ENCODE data around the gene TMEM179.

The TMEM179 gene

DNA sequence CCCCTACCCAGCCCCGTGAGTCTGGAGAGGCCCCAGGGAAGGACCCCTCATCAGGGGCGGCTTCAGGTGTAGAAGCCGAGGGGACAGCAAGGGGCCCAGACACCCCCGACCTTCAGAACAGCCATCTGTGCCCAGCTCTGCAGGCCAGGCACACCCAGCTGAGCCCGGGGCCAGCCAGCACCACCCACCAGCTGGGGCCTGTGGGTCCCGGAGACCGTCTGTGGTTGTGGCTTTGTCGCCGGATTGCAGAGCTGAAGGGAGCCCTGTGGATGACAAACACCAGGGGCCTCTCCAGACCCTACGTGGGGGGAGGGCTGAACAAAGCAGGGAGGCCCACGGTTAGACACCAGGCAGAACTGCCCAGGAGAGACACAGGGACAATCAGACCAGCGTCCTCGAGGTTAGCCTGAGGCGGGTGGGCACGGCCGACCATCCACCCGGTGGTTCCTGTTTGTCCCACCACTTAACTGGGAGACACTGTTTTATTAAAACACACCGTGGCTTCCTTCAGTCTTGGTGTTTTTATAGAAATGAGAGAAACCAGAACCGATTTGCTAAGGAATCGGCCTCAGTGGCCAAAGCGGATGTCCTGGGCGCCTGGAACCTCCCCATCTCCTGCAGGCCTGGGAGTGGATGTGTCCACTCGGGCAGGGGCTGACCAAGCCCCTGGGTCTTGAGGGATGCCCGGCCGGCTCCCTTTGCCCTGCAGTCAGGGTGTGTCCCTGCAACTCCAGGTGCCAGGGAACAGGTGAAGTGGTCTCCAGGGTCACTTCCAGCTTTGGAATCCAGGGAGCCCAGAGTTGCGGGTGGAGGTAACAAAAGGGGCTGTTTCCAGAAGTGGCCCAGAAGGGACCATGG, 15.0 kb downstream of the TMEM179 start:
- TF ChIP-seq, protein P1, sequence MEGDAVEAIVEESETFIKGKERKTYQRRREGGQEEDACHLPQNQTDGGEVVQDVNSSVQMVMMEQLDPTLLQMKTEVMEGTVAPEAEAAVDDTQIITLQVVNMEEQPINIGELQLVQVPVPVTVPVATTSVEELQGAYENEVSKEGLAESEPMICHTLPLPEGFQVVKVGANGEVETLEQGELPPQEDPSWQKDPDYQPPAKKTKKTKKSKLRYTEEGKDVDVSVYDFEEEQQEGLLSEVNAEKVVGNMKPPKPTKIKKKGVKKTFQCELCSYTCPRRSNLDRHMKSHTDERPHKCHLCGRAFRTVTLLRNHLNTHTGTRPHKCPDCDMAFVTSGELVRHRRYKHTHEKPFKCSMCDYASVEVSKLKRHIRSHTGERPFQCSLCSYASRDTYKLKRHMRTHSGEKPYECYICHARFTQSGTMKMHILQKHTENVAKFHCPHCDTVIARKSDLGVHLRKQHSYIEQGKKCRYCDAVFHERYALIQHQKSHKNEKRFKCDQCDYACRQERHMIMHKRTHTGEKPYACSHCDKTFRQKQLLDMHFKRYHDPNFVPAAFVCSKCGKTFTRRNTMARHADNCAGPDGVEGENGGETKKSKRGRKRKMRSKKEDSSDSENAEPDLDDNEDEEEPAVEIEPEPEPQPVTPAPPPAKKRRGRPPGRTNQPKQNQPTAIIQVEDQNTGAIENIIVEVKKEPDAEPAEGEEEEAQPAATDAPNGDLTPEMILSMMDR (IDR thresholded peaks at IDR 0.05; ENCODE audit: extremely low read depth, missing control alignments), result no peak
- DNase-seq (ENCODE audit: low spot score), result no peak

DNA sequence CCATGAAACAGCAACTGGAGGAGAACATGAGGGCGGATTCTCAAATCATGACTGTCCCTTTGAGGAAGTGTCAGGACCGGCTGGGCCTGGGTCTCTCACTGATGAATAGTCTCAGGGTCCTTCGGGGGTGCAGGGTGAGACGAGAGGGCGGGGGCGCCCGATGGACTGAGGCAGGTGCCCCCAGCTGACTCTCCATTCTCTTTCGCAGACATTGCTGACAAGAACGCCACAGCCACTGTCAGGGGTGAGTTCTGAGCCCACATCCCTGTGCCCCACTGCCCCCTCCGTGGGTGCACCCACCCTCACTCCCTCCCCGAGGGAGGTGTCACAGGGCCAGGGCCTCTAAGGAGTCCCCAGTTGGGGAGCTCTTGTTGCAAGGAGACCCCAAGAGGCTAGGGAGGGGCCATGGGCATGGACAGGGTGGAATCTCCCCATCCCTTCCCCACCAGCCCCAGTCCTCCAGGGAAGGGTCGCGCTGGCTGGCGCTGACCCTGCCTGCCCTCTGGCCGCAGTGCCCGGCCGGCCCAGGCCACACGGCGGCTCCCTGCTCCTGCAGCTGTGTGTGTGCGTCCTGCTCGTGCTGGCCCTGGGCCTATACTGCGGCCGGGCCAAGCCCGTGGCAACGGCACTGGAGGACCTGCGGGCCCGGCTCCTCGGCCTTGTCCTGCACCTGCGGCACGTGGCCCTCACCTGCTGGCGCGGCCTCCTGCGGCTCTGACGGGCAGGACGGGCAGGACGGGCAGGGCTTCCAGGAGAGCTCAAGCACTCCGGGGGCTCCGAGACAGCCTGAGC, 16.3 kb downstream of the TMEM179 start:
- TF ChIP-seq, protein P1 (IDR thresholded peaks at IDR 0.05; ENCODE audit: extremely low read depth, missing control alignments), result no peak
- DNase-seq (ENCODE audit: low spot score), result no peak

DNA sequence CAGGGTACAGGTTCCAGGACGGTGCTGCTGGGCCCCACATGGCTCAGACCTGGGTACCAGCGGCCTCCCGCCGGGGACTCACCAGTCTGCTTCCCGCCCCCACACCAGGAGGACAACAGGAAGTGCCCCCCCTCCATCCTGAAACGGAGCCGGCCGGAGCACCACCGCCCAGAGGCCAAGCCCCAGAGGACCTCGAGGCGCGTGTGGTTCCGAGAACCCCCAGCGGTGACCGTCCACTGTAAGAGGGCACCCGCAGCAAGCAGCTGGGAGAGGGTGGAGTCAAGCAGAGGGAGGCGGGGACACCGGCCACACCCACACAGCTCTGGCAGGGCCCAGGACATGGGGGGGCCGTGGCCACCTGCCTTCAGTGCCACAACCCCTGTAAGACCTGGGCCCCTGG, 16.9 kb downstream of the TMEM179 start:
- DNase-seq (ENCODE audit: low spot score), result no peak
- TF ChIP-seq, protein P1 (IDR thresholded peaks at IDR 0.05; ENCODE audit: extremely low read depth, missing control alignments), result no peak

DNA sequence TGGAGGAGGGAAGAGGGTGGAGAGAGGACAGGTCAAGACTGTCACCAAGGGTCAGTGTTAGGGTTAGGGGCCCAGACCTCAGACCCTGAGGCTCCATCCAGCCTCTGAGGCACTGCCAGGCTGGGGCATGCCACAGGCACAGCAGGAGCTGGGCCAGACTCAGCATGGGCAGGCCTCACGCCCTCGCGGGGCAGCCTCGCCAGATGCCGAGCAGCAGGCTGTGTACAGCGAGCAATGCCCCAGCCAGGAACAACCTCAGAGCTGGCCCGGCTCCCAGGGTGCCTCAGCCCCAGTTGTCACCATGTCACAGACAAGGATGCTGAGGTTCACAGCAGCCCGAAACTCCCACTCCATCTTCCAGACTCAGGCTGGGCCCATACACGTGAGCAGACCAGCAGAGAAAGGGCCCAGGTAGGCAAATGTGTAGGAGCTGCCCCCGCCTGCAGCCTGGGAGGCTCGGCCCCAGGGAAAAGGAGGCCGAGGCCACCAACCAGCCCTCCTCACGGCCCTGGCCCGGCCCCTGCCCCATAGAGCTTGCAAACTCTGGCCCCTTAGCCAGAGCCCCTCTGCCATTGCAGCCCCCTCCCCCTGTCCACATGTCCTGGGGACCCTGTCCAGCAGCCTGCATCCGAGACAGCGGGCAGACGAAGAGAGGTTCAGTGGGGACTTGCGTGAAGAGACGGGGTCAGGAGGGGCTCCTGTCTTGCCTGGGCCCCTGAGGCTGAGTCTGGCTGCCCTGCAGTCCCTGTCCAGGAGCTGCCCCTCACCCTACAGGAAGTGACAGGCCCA, 17.5 kb downstream of the TMEM179 start:
- no peak for DNase-seq (ENCODE audit: low spot score)
- TF ChIP-seq, protein P1 (IDR thresholded peaks at IDR 0.05; ENCODE audit: extremely low read depth, missing control alignments), result no peak

DNA sequence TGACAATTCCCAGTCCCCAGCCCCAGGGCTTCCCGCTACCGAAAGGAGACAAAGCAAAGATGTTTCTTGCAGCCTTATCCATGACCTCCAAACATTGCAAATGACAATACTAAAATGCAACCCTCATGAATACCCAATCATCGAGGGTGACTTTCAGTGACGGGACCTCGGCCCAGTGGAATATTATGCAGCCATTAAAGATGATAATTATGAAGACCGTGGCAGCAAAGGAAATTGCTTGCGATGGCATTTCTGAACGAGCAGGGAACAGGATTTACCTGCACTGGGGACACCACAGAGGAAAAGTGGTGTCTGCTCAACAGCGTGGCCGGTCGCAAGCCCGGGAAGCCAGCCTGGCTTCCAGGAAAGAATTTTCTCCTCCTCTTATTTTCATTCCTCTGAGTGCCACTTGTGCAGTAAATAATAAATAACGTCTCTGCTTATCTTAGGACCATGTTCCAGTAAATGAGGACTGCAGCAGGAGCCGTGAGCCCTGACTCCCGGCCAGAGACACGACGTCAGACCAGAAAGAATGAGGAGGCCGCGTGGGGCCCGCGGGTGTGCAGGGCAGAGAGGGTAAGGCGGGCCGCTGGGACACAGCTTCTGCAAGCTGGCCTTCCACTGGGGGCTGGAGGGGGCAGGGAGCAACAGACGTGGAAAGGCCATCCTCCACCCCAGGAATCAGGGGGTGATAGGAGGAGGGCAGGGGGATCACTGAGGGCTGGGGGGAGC, 18.4 kb downstream of the TMEM179 start:
- TF ChIP-seq, protein P1 (IDR thresholded peaks at IDR 0.05; ENCODE audit: extremely low read depth, missing control alignments), result no peak
- no peak for DNase-seq (ENCODE audit: low spot score)

DNA sequence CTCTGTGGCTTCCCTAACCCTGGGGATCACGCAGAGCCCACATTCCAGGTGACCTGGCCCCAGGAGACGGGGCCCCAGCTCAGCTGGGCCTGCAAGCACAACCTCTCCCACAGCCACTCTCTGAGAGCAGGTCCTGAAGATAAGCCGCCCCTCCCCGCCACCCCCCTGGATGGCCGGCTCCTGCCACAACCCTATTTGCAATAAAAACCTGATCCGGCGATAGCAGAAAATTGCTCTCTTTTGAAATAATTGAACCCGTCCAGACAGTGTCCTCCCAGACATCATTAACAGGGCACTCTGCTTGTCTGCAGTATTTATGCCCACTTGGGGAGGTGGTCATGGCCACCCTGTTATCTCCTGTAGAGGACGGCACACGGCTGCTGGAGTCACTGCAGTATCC, 20.0 kb downstream of the TMEM179 start:
- no peak for DNase-seq (ENCODE audit: low spot score)
- TF ChIP-seq, protein P1 (IDR thresholded peaks at IDR 0.05; ENCODE audit: extremely low read depth, missing control alignments), result no peak

Measured in GM20000 (cell line).